ENCODE measurements around the gene POLR2E.

DNA sequence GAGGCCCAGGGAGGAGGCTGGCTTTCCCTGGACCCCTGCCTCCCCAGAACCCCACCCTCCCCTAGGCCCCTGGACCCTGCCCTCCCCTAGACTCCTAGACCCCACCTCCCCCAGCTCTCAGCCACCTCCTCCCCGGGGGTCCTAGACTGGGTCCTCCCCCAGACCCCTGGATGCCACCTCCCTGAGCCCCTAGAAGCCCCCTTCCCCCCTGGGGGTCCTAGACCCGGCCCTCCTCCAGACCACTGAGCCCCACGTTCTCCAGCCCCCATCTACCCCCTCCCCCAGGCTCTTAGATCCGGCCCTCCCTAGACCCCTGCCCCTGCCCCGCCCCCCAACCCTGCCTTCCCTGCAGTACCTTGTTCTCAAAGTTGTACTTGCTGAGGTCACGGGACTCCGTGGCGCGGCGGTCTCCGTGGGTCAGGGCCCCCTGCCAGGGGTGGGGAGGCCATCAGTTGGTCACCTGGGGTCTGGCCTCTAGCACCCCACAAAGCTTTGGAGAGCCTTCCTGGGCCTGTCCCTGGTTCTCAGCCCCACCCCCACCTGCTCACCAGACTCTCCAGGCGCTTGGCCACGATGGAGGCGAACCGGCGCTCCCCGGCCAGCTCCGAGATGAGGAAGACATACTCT lies 16.6 kb upstream of the POLR2E start:
- TF ChIP-seq POLR2AphosphoS5 (IDR thresholded peaks at IDR 0.05; ENCODE audit: borderline replicate concordance, low read depth, low read length) = no peak
- TF ChIP-seq EZH2 (IDR thresholded peaks at IDR 0.05) = no peak
- TF ChIP-seq FOXP2 (optimal IDR thresholded peaks at IDR 0.05; ENCODE audit: control extremely low read depth, extremely low read length, insufficient read depth) = no peak

Data from SK-N-MC (cell line).